Liver (tissue), 9 donors: ENCODE measurements around the gene SUN3. TPM values are rescaled to one million over a fixed set of nuclear protein-coding genes. Genes with fewer than 3 reads are reported as not detected.
"Not testable (repeated sequence)": the region's sequence is repeated elsewhere in the genome, so short reads cannot be mapped to it uniquely, and the experiment has no call there.

Experiments
- DNase-seq: peaks from one replicate; pipeline ENCODE4 v3.0.0-alpha.2; 2017; ENCODE audit warnings: low spot score
- H3K27ac ChIP-seq, 2 donors: one replicate each; pipeline ENCODE4 v1.7.0; 2013; ENCODE audit warnings: inconsistent platforms in 2 of 2, low read length in 2 of 2, control low read depth in 1 of 2, low read depth in 1 of 2, mild to moderate bottlenecking in 1 of 2
- H3K27me3 ChIP-seq, 4 donors: one replicate each; pipeline versions ENCODE4 v1.6.1 to v1.7.0; 2013; ENCODE audit warnings: low read length in 3 of 4, inconsistent platforms in 1 of 4, mild to moderate bottlenecking in 1 of 4, moderate library complexity in 1 of 4; ENCODE audit not compliant: control insufficient read depth in 4 of 4, insufficient read depth in 4 of 4
- H3K36me3 ChIP-seq, 4 donors: one replicate each; pipeline versions ENCODE4 v1.6.1 to v1.7.0; 2013; ENCODE audit warnings: low read length in 3 of 4, mild to moderate bottlenecking in 3 of 4, low read depth in 1 of 4, moderate library complexity in 1 of 4; ENCODE audit not compliant: control insufficient read depth in 4 of 4, insufficient read depth in 3 of 4
- H3K4me1 ChIP-seq, 4 donors: one replicate each; pipeline versions ENCODE4 v1.6.1 to v1.7.0; 2013; ENCODE audit warnings: low read length in 3 of 4, mild to moderate bottlenecking in 3 of 4, moderate library complexity in 1 of 4; ENCODE audit not compliant: control insufficient read depth in 4 of 4, insufficient read depth in 4 of 4
- H3K4me3 ChIP-seq, 3 donors: one replicate each; pipeline versions ENCODE4 v1.6.1 to v1.7.0; 2013; ENCODE audit warnings: low read length in 3 of 3, control low read depth in 1 of 3, low read depth in 1 of 3, mild to moderate bottlenecking in 1 of 3
- H3K9ac ChIP-seq, 2 donors: one replicate each; pipeline ENCODE4 v1.7.0; 2013; ENCODE audit warnings: low read length in 2 of 2, mild to moderate bottlenecking in 2 of 2, moderate library complexity in 2 of 2, control low read depth in 1 of 2, low read depth in 1 of 2
- H3K9me3 ChIP-seq, 4 donors: one replicate each; pipeline versions ENCODE4 v1.6.1 to v1.7.0; 2013; ENCODE audit warnings: low read length in 3 of 4; ENCODE audit not compliant: control insufficient read depth in 4 of 4
- EGR1 ChIP-seq, 2 donors: IDR thresholded peaks; 2 replicates each; pipeline ENCODE4 v1.6.1; 2016 to 2018; ENCODE audit warnings: antibody characterized with exemption in 2 of 2, low read depth in 2 of 2
- FOXA2 ChIP-seq: IDR thresholded peaks from 2 replicates; pipeline ENCODE4 v1.6.1; 2016; ENCODE audit warnings: antibody characterized with exemption
- HNF4A ChIP-seq, 2 donors: conservative IDR thresholded peaks; 2 replicates each; pipeline ENCODE4 v1.6.1; 2016; ENCODE audit warnings: antibody characterized with exemption in 2 of 2, mild to moderate bottlenecking in 2 of 2
- HNF4G ChIP-seq: IDR thresholded peaks from 2 replicates; pipeline ENCODE4 v1.6.1; 2016; ENCODE audit warnings: antibody characterized with exemption
- NR2F2 ChIP-seq: IDR thresholded peaks from 2 replicates; pipeline ENCODE4 v1.6.1; 2016; ENCODE audit warnings: antibody characterized with exemption
- RAD21 ChIP-seq, 2 donors: IDR thresholded peaks; 2 replicates each; pipeline ENCODE4 v1.6.1; 2016; ENCODE audit warnings: antibody characterized with exemption in 2 of 2, mild to moderate bottlenecking in 2 of 2
- RXRA ChIP-seq, 2 donors: IDR thresholded peaks; 2 replicates each; pipeline ENCODE4 v1.6.1; 2017 to 2018; ENCODE audit warnings: antibody characterized with exemption in 2 of 2, mild to moderate bottlenecking in 1 of 2
- SP1 ChIP-seq: IDR thresholded peaks from 2 replicates; pipeline ENCODE4 v1.6.1; 2018; ENCODE audit warnings: antibody characterized with exemption, mild to moderate bottlenecking
- TAF1 ChIP-seq: conservative IDR thresholded peaks from 2 replicates; pipeline ENCODE4 v1.6.1; 2016; ENCODE audit warnings: antibody characterized with exemption, mild to moderate bottlenecking
- YY1 ChIP-seq: IDR thresholded peaks from 2 replicates; pipeline ENCODE4 v1.6.1; 2016; ENCODE audit warnings: antibody characterized with exemption, mild to moderate bottlenecking
- WGBS: extraction: QIAGEN DNeasy Blood & Tissue Kit; methylation state at CpG from one replicate; pipeline ENCODE4 v1.1.7; 2013; 5-methylcytosine and 5-hydroxymethylcytosine counted together
- polyA plus RNA-seq, 2 donors: library from polyadenylated mRNA; stranded (reverse) in 1 of 2; unstranded in 1 of 2; fragments of 200-250 nt in 1 of 2; fragments of >200 nt in 1 of 2; fragmentation: Nextera tagmentation in 1 of 2; extraction: Ambion mirVana in 1 of 2; gene quantifications; one replicate each; pipeline versions ENCODE4 v1.2.1 to v1.2.3, GENCODE V29; 2013 to 2015
- total RNA-seq, 2 donors: library from RNA; depleted of rRNA; stranded (reverse); fragments of >200 nt; gene quantifications; one replicate each; pipeline ENCODE4 v1.2.3, GENCODE V29; 2014
- TF ChIP-seq, protein P1 (sequence below): IDR thresholded peaks from 2 replicates; pipeline ENCODE4 v1.6.1; 2016; ENCODE audit warnings: antibody characterized with exemption
- TF ChIP-seq, protein P2 (sequence below): IDR thresholded peaks from 2 replicates; pipeline ENCODE4 v1.6.1; 2016; ENCODE audit warnings: antibody characterized with exemption, mild to moderate bottlenecking
- TF ChIP-seq, protein P3 (sequence below): IDR thresholded peaks from 2 replicates; pipeline ENCODE4 v1.6.1; 2016; ENCODE audit warnings: antibody characterized with exemption
- donor health status: healthy.
- donor health status: healthy.
- donor health status: healthy.
- donor health status: healthy.
- donor health status: healthy.

SUN3 gene
- total and polyA plus RNA-seq, 4 donors, result not detected

DNA sequence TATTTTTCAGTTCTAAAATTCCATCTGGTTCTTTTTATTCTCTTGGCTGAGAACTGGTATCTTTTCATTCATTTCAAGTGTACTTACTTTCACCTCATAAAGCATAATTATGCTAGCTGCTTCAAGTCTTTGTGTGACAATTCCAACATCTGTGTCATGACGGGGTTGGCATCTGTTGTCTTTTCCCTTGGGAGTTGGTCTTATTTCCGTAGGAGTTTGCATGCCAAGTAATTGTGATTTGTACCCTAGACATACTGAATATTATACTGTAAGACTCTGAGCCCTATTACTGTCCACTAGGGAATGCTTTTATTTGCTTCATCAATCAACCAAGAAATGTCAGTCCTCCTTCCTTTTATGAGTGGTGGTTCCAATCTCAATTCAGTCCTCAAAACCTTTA is 24.9 kb downstream of the SUN3 start:
- 77% methylated on average over 2 of the region's 2 CpGs for WGBS
- Histone ChIP-seq H3K4me3 (no peak overlapping the region), H3K4me1 (no peaks in the 10 kb centered on the region), H3K9me3 (no peaks in the 10 kb centered on the region), H3K9ac (no peak overlapping the region), H3K27me3 (no peaks in the 10 kb centered on the region), H3K27ac (no peak overlapping the region), H3K36me3 (no peaks in the 10 kb centered on the region)
- no peak for TF ChIP-seq HNF4A (conservative IDR thresholded peaks at IDR 0.05)
- TF ChIP-seq NR2F2, result no peak
- TF ChIP-seq FOXA2, result no peak
- no peak for TF ChIP-seq HNF4G
- no peak for TF ChIP-seq RXRA (IDR thresholded peaks at IDR 0.05)
- TF ChIP-seq YY1, result no peak
- no peak for TF ChIP-seq TAF1
- TF ChIP-seq RAD21 (IDR thresholded peaks at IDR 0.05), result no peak
- no peak for TF ChIP-seq SP1
- TF ChIP-seq, protein P1, sequence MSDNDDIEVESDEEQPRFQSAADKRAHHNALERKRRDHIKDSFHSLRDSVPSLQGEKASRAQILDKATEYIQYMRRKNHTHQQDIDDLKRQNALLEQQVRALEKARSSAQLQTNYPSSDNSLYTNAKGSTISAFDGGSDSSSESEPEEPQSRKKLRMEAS, result no peak
- TF ChIP-seq, protein P2, sequence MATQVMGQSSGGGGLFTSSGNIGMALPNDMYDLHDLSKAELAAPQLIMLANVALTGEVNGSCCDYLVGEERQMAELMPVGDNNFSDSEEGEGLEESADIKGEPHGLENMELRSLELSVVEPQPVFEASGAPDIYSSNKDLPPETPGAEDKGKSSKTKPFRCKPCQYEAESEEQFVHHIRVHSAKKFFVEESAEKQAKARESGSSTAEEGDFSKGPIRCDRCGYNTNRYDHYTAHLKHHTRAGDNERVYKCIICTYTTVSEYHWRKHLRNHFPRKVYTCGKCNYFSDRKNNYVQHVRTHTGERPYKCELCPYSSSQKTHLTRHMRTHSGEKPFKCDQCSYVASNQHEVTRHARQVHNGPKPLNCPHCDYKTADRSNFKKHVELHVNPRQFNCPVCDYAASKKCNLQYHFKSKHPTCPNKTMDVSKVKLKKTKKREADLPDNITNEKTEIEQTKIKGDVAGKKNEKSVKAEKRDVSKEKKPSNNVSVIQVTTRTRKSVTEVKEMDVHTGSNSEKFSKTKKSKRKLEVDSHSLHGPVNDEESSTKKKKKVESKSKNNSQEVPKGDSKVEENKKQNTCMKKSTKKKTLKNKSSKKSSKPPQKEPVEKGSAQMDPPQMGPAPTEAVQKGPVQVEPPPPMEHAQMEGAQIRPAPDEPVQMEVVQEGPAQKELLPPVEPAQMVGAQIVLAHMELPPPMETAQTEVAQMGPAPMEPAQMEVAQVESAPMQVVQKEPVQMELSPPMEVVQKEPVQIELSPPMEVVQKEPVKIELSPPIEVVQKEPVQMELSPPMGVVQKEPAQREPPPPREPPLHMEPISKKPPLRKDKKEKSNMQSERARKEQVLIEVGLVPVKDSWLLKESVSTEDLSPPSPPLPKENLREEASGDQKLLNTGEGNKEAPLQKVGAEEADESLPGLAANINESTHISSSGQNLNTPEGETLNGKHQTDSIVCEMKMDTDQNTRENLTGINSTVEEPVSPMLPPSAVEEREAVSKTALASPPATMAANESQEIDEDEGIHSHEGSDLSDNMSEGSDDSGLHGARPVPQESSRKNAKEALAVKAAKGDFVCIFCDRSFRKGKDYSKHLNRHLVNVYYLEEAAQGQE, result no peak
- no peak for TF ChIP-seq EGR1 (IDR thresholded peaks at IDR 0.05; ENCODE audit: low read depth in 2 of 2)
- TF ChIP-seq, protein P3, sequence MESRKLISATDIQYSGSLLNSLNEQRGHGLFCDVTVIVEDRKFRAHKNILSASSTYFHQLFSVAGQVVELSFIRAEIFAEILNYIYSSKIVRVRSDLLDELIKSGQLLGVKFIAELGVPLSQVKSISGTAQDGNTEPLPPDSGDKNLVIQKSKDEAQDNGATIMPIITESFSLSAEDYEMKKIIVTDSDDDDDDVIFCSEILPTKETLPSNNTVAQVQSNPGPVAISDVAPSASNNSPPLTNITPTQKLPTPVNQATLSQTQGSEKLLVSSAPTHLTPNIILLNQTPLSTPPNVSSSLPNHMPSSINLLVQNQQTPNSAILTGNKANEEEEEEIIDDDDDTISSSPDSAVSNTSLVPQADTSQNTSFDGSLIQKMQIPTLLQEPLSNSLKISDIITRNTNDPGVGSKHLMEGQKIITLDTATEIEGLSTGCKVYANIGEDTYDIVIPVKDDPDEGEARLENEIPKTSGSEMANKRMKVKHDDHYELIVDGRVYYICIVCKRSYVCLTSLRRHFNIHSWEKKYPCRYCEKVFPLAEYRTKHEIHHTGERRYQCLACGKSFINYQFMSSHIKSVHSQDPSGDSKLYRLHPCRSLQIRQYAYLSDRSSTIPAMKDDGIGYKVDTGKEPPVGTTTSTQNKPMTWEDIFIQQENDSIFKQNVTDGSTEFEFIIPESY, result no peak
- no peak for DNase-seq

DNA sequence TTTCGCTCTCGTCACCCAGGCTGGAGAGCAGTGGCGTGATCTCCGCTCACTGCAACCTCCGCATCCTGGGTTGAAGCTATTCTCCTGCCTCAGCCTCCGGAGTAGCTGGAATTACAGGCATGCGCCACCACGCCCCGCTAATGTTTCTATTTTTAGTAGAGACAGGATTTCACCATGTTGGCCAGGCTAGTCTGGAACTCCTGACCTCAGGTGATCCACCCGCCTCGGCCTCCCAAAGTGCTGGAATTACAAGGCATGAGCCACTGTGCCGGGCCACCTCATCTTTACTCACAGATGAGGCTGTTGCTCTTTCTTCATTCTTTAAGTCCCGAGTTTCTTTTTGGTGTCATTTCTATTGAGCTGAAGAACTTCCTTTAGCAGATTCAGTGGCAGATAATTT is 28.7 kb downstream of the SUN3 start:
- not testable (repeated sequence) for H3K4me1 ChIP-seq, DNase-seq, H3K36me3 ChIP-seq, H3K27me3 ChIP-seq, H3K4me3 ChIP-seq, H3K27ac ChIP-seq, H3K9me3 ChIP-seq, H3K9ac ChIP-seq
- 90% methylated on average over 13 of the region's 13 CpGs for WGBS

DNA sequence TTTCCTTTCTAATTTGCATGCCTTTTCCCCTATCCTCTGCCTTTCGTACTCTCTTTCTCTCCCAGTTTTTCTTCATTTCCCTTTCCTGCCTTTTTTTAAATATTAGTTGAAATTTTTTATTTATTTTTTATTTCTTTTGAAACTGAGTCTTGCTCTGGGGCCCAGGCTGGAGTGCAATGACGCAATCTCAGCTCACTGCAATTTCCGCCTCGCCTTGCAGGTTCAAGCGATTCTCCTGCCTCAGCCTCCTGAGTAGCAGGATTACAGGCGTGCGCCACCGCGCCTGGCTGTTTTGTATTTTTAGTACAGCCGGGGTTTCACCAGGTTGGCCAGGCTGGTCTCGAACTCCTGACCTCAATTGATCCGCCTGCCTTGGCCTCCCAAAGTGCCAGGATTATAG is 29.5 kb downstream of the SUN3 start:
- no peak for DNase-seq
- no peak overlapping the region for H3K4me3 ChIP-seq
- TF ChIP-seq, protein P1, result no peak
- TF ChIP-seq EGR1 (IDR thresholded peaks at IDR 0.05; ENCODE audit: low read depth in 2 of 2), result no peak

More for the DNA sequence above, 29.5 kb downstream of the SUN3 start:
- no peak overlapping the region for H3K27ac ChIP-seq
- H3K9ac ChIP-seq, result no peak overlapping the region
- no peaks in the 10 kb centered on the region for H3K36me3 ChIP-seq
- no peaks in the 10 kb centered on the region for H3K27me3 ChIP-seq
- no peaks in the 10 kb centered on the region for H3K9me3 ChIP-seq
- no peaks in the 10 kb centered on the region for H3K4me1 ChIP-seq
- WGBS, result 95% methylated on average over 12 of the region's 12 CpGs
